OCI-LY3 (cell line): ENCODE results near the gene CHN2.

Source experiments
- H2AFZ ChIP-seq: fragments of 200-600, 300-600 bp; shearing (Covaris generic); 2 replicates; pipeline ENCODE4 v1.6.0; 2014; ENCODE audit warnings: antibody characterized with exemption, low read depth, low read length
- H3K27ac ChIP-seq: fragments of 200-600, 300-600 bp; sonication (generic); 2 replicates; pipeline ENCODE4 v1.5.1; 2014; ENCODE audit warnings: mild to moderate bottlenecking, low read length, moderate library complexity, mixed read lengths
- H3K27me3 ChIP-seq: fragments of 200-600, 300-600 bp; sonication (generic); 2 replicates; pipeline ENCODE4 v1.6.1; 2014; ENCODE audit warnings: low read depth, low read length, mixed read lengths
- H3K36me3 ChIP-seq: fragments of 200-600, 300-600 bp; sonication (generic); replicated peaks from 2 replicates; pipeline ENCODE3; 2014; ENCODE audit warnings: low read depth, low read length, mixed read lengths
- H3K4me1 ChIP-seq: fragments of 300-600, 200-600 bp; sonication (generic); 2 replicates; pipeline ENCODE4 v1.6.1; 2014; ENCODE audit warnings: low read length, mixed read lengths
- H3K4me2 ChIP-seq: fragments of 200-600, 300-600 bp; sonication (generic); 2 replicates; pipeline ENCODE4 v1.6.1; 2014; ENCODE audit warnings: low read length, mixed read lengths
- H3K4me3 ChIP-seq: fragments of 300-600, 200-600 bp; sonication (generic); 2 replicates; pipeline ENCODE4 v1.5.1; 2014; ENCODE audit warnings: antibody characterized with exemption, mild to moderate bottlenecking, low read length, moderate library complexity
- H3K79me2 ChIP-seq: fragments of 300-600, 200-600 bp; shearing (Covaris generic); 2 replicates; pipeline ENCODE4 v1.6.1; 2014; ENCODE audit warnings: mild to moderate bottlenecking, low read length, mixed read lengths
- H3K9ac ChIP-seq: fragments of 300-600, 200-600 bp; shearing (Covaris generic); 2 replicates; pipeline ENCODE4 v1.6.0; 2014; ENCODE audit warnings: mild to moderate bottlenecking, low read length, moderate library complexity
- H3K9me3 ChIP-seq: fragments of 200-600, 300-600 bp; shearing (Covaris generic); 2 replicates; pipeline ENCODE4 v1.6.1; 2014; ENCODE audit warnings: low read length, mixed read lengths; ENCODE audit not compliant: insufficient read depth
- H4K20me1 ChIP-seq: fragments of 200-600, 300-600 bp; sonication (generic); 2 replicates; pipeline ENCODE4 v1.6.1; 2016; ENCODE audit warnings: low read length, mixed read lengths; ENCODE audit not compliant: insufficient read depth
- EZH2phosphoT487 ChIP-seq: fragments of 200-600 bp; shearing (Covaris generic); IDR thresholded peaks from 2 replicates; pipeline ENCODE4 v1.6.1; 2018; ENCODE audit warnings: antibody characterized with exemption, mixed run types, low read depth
- TF ChIP-seq, protein P1 (sequence below): fragments of 200-600, 300-600 bp; sonication (generic); IDR thresholded peaks from 2 replicates; pipeline ENCODE4 v1.5.1; 2014; ENCODE audit warnings: antibody characterized with exemption, low read length, low read depth

The CHN2 gene

DNA sequence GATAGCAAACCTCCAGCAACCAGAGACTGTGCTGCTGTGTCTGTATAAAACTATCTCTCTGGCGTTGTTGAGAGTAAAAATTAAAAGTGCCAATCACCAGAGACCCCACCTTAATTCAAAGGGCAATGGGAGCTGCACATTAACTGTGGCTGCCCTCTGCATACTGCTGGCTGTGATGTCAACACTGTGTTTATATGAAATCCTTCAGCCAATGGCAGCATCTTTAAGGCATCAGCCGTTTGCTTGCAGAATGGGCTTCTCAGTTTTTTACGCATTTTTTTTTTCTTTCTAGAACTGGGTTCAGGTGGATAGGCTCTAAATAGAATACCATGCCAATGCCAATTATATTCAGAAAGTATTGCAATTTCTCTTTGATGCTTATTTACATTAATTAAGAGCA lies 47.7 kb downstream of the CHN2 start:
- no peak overlapping the region for H3K9ac ChIP-seq
- no peaks in the 10 kb centered on the region for H4K20me1 ChIP-seq
- no peak overlapping the region for H2AFZ ChIP-seq
- H3K27me3 ChIP-seq = peaks cover 31% of the 10 kb centered on the region
- no peak overlapping the region for H3K27ac ChIP-seq
- peaks cover 13% of the 10 kb centered on the region for H3K4me1 ChIP-seq
- H3K36me3 ChIP-seq = no peaks in the 10 kb centered on the region
- no peak overlapping the region for H3K4me2 ChIP-seq
- no peak for TF ChIP-seq EZH2phosphoT487
- TF ChIP-seq, protein P1, sequence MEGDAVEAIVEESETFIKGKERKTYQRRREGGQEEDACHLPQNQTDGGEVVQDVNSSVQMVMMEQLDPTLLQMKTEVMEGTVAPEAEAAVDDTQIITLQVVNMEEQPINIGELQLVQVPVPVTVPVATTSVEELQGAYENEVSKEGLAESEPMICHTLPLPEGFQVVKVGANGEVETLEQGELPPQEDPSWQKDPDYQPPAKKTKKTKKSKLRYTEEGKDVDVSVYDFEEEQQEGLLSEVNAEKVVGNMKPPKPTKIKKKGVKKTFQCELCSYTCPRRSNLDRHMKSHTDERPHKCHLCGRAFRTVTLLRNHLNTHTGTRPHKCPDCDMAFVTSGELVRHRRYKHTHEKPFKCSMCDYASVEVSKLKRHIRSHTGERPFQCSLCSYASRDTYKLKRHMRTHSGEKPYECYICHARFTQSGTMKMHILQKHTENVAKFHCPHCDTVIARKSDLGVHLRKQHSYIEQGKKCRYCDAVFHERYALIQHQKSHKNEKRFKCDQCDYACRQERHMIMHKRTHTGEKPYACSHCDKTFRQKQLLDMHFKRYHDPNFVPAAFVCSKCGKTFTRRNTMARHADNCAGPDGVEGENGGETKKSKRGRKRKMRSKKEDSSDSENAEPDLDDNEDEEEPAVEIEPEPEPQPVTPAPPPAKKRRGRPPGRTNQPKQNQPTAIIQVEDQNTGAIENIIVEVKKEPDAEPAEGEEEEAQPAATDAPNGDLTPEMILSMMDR = no peak
- no peaks in the 10 kb centered on the region for H3K9me3 ChIP-seq
- H3K79me2 ChIP-seq = no peaks in the 10 kb centered on the region
- no peak overlapping the region for H3K4me3 ChIP-seq

DNA sequence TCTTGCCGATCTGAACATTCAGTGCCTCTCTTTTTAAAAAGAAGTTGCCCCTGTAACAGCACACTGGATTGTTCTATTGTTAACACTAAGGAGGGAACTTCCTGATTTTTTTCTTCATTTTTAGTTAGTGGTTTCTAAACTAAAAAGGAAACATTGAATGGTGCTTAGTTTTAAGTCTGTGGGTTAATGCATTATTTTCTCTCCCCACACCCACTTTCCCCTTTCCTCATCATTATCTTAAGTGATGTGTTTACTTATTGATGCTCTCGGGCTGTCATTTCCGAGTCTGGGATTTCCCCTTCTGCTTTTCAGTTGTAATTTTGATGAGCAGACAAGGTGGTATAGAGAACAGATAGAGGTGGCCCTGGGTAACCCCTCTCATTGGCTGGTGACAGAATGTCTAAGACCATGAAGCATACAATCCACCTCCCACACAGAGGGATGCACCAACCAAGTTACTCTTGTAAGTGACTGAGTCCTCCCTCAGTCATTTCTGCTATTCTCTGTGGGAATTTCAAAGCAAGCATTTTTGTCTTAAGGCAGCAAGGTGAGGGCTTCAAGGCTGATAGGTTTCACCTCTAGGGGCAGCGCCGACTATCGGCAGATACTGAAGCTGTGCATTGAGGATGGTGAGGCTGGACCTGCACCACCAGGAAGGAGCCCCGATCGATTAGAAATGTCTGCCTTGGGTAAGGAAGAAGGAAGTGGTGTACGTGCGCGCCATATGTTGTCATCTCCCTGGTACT lies 49.5 kb downstream of the CHN2 start:
- TF ChIP-seq EZH2phosphoT487 = no peak
- TF ChIP-seq, protein P1 = peak; percentile 55
- no peaks in the 10 kb centered on the region for H3K36me3 ChIP-seq
- no peaks in the 10 kb centered on the region for H3K79me2 ChIP-seq
- H3K4me2 ChIP-seq = peak overlapping the region; percentile 67
- H3K9ac ChIP-seq = no peak overlapping the region
- no peaks in the 10 kb centered on the region for H4K20me1 ChIP-seq
- no peak overlapping the region for H2AFZ ChIP-seq
- peak overlapping the region; percentile 63 for H3K4me3 ChIP-seq
- H3K27me3 ChIP-seq = peaks cover 31% of the 10 kb centered on the region
- peaks cover 23% of the 10 kb centered on the region for H3K4me1 ChIP-seq
- no peak overlapping the region for H3K27ac ChIP-seq
- no peaks in the 10 kb centered on the region for H3K9me3 ChIP-seq

DNA sequence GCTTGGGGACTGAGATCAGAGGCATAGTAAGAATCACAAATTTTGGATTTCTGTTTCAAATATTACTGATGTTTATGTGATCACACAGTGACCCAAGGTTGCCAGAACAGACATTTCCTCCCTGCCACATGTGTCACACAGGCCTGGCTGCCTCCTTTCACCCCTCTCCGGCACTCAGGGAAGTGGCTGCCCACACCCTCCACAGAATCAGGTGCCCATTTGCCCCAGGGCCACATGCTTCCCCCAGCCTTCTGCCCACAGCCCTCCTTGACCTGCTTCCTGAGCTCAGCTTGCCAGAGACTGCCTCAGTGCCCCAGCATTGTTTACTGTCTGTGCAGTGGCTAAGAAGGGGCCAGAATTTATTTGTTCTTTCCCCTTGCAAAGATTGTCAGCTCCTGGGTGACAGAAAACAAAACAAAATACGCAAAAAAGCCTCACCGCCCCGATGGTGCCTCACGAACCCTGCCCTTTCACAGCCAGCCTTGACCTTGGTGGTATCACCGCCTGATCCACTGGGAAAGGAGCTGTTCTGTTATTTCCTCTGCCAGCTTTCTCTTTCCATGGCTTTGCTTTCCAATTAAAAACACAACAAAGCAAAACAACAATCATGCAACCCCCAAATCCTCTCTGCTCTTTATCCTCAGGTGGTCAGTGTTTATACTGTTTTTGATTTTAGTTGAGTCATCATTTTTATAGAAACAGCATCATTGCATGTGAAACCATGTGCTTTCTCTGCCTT lies 52.8 kb downstream of the CHN2 start:
- no peaks in the 10 kb centered on the region for H3K79me2 ChIP-seq
- no peak overlapping the region for H3K27ac ChIP-seq
- TF ChIP-seq EZH2phosphoT487 = no peak
- TF ChIP-seq, protein P1 = no peak
- H3K27me3 ChIP-seq = peaks cover 20% of the 10 kb centered on the region
- no peak overlapping the region for H3K9ac ChIP-seq
- no peak overlapping the region for H3K4me2 ChIP-seq
- no peaks in the 10 kb centered on the region for H3K36me3 ChIP-seq
- no peaks in the 10 kb centered on the region for H4K20me1 ChIP-seq
- no peak overlapping the region for H2AFZ ChIP-seq
- peaks cover 24% of the 10 kb centered on the region for H3K4me1 ChIP-seq
- H3K9me3 ChIP-seq = no peaks in the 10 kb centered on the region
- H3K4me3 ChIP-seq = no peak overlapping the region

DNA sequence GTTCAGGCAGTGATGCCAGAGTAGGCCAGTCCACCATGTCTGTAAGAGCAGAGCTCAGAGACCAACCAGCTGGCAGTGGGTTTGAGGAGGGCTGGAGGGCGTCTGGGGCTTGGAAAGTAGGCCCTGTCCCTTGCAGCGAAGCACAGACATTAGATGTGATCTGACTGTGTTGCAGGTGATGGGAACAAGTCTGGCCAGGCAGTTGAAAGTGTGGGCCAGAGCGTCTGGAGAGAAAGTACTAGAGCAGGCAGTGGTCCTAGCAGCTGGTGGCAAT lies 53.3 kb downstream of the CHN2 start:
- Histone ChIP-seq H3K9me3 (no peaks in the 10 kb centered on the region), H4K20me1 (no peaks in the 10 kb centered on the region), H3K27me3 (peaks cover 19% of the 10 kb centered on the region), H3K4me3 (no peak overlapping the region), H3K27ac (no peak overlapping the region), H3K36me3 (no peaks in the 10 kb centered on the region), H3K4me1 (peaks cover 24% of the 10 kb centered on the region), H2AFZ (no peak overlapping the region), H3K9ac (no peak overlapping the region), H3K4me2 (no peak overlapping the region), H3K79me2 (no peaks in the 10 kb centered on the region)
- TF ChIP-seq, protein P1 = no peak
- no peak for TF ChIP-seq EZH2phosphoT487
